GM19324 (cell line): ENCODE data around the gene NHLRC2.

Experiments used
- ATAC-seq: cut with Tn5 transposase; IDR thresholded peaks from one replicate; pipeline ENCODE4 v1.9.1; 2021; ENCODE audit warnings: mild to moderate bottlenecking, moderate library complexity; ENCODE audit not compliant: unreplicated experiment, low FRiP score

The NHLRC2 gene

GRCh38 chr10:113857210-113857609 is 2.7 kb downstream of the NHLRC2 start:
- no peak for ATAC-seq

- ATAC-seq: no peak
Observed at GRCh38 chr10:113858541-113858940, 4.1 kb downstream of the NHLRC2 start.

GRCh38 chr10:113859261-113859660 is 4.8 kb downstream of the NHLRC2 start:
- no peak for ATAC-seq

- no peak for ATAC-seq
Observed at GRCh38 chr10:113865901-113866300, 11.4 kb downstream of the NHLRC2 start.

GRCh38 chr10:113866551-113867394 is 12.3 kb downstream of the NHLRC2 start:
- ATAC-seq: no peak

GRCh38 chr10:113867904-113868303 is 13.4 kb downstream of the NHLRC2 start:
- ATAC-seq: no peak

GRCh38 chr10:113869789-113870188 is 15.3 kb downstream of the NHLRC2 start:
- no peak for ATAC-seq

- no peak for ATAC-seq
Observed at GRCh38 chr10:113872139-113873030, 17.9 kb downstream of the NHLRC2 start.

- ATAC-seq: no peak
Observed at GRCh38 chr10:113875212-113875611, 20.8 kb downstream of the NHLRC2 start.

GRCh38 chr10:113876461-113876860 is 22.0 kb downstream of the NHLRC2 start:
- ATAC-seq: no peak

- ATAC-seq: peak; percentile 53
Observed at GRCh38 chr10:113879691-113880090, 25.2 kb downstream of the NHLRC2 start.

GRCh38 chr10:113880236-113880635 is 25.8 kb downstream of the NHLRC2 start:
- no peak for ATAC-seq

GRCh38 chr10:113882240-113882639 is 27.8 kb downstream of the NHLRC2 start:
- ATAC-seq: no peak

- ATAC-seq: no peak
Observed at GRCh38 chr10:113889911-113890310, 35.5 kb downstream of the NHLRC2 start.

- no peak for ATAC-seq
Observed at GRCh38 chr10:113890769-113891168, 36.3 kb downstream of the NHLRC2 start.

- ATAC-seq: no peak
Observed at GRCh38 chr10:113891476-113891875, 37.0 kb downstream of the NHLRC2 start.

GRCh38 chr10:113893570-113893969 is 39.1 kb downstream of the NHLRC2 start:
- no peak for ATAC-seq

- no peak for ATAC-seq
Observed at GRCh38 chr10:113894581-113894980, 40.1 kb downstream of the NHLRC2 start.

GRCh38 chr10:113895018-113895417 is 40.6 kb downstream of the NHLRC2 start:
- ATAC-seq: no peak

- ATAC-seq: no peak
Observed at GRCh38 chr10:113897693-113898618, 43.5 kb downstream of the NHLRC2 start.
